ENCODE measurements around the gene MAPKAPK2.
A peak's percentile ranks its signal among the peaks of the same experiment; 100 is the strongest.

MAPKAPK2 gene

GRCh38 chr1:206779638-206780037, 94.9 kb downstream of the MAPKAPK2 start:
- DNase-seq = peak; percentile 28 to 65 (median 61)

DNA sequence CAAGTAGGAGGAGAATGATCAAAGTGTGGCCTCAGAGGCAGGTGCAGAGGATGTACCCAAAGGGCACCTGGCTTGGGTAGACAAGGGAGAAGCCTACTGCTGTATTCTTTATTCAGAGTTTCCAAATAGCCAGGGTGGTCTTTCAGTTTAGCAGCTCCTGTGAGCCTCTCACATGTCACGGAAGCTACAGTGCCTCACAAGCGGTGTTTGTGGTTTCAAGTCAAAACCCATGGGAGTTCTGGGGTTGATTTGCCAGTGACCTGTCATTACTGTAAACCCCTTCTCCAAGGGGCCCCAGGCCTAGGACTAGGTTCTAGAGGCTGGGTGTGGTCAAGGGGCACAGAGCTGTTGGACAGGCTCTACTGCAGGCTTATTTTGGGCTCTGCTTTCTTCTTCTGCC, 97.7 kb downstream of the MAPKAPK2 start:
- no peak for DNase-seq

GRCh38 chr1:206783506-206783905, 98.8 kb downstream of the MAPKAPK2 start:
- no peak for DNase-seq

Data from suppressor macrophage treated with lipopolysaccharide for 1 hour (primary cell).